Stimulated activated CD8-positive, alpha-beta memory T cell treated with anti-CD3 and anti-CD28 coated beads, Interleukin-4, amount 100 ng/mL, for 4 hours (primary cell): ENCODE measurements around the gene KCNH8.

Source experiments
- DNase-seq, 2 donors: peaks; one replicate each; pipeline ENCODE4 v3.0.0-alpha.2; 2020; ENCODE audit warnings: low read depth in 2 of 2, low spot score in 1 of 2

Gene KCNH8

DNA sequence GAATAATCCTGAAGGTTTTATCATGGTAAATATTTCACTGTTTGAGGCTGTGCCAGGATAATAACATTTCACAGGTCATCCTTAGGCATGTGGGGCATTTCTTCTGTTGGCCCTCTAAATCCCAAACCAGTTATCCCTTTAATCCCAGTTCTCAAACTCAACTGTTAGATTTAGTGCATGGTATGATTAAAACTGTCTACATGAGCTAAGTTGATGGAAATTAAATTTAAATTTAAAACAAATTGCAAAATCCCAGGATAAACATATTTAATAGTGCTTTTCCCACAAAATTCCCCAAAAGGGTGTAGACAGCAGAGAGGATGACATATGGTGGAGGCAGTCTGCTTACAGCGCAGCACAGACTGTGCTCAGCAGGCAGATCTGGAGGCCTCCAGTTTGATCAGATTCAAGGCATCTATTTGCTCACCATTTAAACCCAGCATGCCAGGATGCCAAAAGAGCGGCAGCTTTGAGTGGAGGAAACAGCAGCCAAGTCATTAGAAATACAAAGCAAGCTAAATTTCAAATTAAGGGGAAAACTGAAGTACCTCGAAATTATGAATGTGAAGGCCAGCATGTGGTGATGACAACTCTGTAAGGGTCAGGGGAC lies 325.8 kb downstream of the KCNH8 start:
- no peak for DNase-seq

DNA sequence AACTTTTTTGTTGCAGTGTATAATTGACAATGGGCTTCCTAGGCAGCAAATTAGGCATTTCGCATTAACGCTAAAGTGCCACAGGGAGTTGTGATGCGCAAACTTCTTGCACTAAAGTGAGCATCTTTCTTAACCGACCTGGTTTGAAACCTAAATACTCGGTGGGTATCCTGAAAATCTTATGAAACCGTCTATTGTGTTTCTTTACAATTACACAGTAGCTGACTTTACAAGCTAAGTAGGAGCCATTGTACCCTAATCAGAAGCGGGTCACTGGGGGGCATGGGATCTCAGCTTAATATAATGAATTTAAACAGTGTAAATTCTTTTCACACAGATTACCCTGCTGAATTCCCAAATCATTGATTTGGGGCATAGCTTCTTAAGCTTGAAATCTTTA lies 328.0 kb downstream of the KCNH8 start:
- DNase-seq: no peak

DNA sequence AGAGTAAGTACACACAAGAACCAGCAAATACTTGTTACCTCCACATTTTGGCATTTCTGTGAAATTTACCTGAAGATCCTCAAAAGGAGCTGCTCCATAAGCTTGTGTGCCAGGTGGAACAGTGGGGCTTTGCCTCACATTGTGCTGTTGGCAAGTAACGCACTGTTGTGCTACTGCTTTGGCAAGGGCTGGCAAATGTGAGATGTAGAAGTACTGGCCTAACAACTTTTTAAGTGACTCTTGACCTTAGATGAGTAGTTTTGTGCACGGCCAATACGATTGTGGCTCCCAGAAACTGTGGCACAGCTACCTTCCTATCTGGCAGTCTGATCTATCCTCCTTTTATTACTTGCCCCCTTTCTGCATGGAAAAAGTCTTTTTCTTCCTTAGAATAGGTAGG lies 337.0 kb downstream of the KCNH8 start:
- DNase-seq: no peak

DNA sequence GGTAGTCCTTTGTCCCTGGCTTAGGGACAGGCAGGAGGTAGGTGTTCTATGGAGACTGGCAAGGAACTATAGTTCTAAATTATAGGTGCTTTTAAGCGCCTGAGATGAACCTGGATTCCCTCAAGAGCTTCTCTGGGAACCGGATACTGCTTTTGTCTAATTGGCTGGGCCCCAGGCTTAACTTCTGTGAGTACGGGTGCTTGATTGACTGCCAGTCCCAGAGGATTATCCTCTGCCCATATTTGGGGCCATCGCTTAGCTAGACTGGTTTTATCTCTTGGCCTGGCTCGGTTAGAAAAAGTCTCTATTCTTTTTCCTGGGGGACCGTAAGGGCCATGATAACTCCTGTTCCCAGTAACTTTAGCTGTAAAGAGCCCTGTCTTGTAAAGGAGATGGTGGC lies 339.1 kb downstream of the KCNH8 start:
- no peak for DNase-seq

DNA sequence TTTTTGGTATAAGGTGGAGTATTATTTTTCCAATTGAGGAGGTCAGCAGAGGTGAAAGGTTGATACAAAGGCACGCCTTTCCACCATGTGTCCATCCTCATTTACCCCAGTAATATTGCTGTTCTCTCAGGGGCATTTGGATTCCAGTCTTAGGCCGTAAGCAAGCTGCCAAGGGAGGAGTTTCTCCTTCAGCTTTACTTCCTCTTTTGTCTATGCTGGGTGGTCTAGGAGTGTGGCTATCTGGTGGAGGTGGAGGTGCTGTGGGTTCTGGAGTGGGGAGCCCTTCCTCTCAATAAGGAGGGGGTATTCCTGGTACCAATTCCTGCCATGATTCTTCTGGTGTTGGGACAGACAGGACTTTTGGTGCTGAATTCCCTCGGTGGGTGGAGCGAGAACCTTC lies 340.6 kb downstream of the KCNH8 start:
- no peak for DNase-seq

DNA sequence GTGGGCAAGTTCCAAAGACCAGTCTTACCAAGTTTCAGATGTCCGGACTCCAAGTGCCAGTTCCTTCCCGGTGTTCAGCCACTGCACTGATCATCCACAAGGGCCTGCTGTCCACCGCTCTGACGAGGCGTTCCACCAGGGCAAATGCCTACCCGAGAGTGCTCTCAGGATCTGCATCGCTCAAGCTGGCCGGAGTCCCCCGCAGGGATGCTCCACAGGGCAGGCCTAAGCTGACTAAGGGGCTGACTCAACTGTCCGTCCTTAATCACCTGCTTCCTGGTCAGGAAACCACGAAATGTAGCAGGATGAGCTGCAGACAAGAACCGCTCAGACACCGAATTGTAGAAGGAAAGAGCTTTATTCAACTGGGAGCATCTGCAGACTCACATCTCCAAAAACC lies 341.6 kb downstream of the KCNH8 start:
- DNase-seq: no peak

DNA sequence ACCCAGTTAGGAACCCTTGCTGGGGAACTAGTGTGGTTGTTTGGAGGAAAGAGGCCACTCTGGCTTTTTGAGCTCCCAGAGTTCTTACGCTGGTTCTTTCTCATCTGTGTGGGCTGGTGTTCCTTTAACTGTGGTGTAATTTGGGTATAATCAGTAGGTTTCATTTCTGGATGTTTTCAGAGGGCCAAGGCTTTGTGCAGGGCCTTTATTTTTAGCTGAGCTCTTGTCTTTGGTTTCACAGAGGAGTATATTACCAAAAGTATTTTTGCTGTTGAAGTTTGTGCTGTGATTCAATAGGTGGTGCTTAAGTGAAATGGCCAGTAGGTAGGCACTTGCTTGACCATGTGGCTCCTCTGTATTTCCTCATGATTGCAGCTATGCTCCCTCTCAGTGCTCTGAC lies 357.9 kb downstream of the KCNH8 start:
- DNase-seq: no peak

DNA sequence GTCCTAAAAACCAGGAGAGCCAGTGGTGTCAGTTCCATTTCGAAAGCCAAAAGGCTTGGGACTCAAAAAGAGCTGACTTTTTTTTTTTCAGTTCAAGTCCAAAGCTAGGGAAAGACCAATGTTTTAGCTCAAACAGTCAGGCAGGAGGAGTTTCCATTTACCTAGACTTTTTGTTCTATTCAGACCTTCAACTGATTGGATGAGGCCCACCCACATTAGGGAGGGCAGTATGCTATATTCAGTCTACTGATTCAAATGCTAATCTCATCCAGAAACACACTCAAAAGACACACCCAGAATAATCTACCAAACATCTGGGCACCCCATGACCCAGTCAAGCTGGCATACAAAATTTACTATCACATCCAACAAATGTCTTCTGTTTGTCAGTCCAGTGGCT lies 374.0 kb downstream of the KCNH8 start:
- no peak for DNase-seq

DNA sequence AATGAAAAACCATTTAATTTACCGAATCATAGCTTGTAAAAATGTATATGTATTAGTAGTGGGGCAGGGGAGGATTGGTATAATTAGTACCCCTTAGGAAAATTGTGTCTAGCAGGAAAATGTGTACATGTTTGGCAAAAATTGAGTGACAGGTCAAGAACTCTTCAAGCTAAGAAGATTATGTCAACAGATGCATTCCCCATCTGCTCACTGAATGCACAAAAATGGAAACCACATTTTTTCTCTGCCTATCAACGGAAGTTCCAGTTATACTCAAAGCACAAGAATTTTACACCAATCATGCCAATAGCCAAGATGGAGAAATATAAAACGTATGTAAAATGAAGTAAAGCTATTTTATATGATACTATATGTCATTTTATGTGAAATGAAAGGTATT lies 377.8 kb downstream of the KCNH8 start:
- DNase-seq: no peak

DNA sequence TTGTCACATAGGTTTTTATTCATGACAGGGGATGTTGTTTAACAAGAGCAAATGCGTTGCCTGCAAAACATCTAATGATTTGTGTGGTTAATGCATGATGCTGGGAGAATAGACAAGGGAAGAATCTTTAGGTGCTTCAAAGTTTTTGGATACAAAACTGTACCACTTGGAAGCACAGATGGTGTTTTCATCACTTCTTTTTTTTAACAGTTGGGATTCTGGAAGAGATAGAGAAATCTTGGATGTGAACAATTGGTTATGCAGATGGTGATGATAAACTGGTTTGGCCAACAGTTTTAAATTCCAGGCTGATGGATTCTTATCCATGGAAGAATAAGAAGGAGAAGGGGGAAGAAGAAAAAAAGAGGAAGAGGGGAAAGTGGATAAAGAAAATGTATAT lies 379.4 kb downstream of the KCNH8 start:
- no peak for DNase-seq

DNA sequence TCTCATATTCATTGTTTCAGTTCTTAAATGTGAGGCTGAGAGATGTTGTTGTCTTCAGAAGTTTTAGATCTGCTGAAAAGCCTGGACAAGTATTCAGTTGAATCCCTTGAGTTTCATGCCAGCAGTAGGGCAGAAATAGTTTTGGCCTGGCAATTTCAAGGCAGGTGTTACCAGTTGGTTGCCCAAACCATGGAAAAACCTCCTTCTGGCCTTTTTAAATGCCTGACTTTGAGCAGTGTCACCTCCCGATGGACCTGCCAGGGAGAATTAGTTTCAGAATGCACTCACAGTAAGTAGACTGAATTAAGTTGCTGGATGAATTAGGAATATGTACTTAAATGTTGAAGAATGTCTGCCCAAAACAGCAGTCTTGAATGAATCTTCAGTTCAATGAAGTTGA lies 383.1 kb downstream of the KCNH8 start:
- DNase-seq: no peak

DNA sequence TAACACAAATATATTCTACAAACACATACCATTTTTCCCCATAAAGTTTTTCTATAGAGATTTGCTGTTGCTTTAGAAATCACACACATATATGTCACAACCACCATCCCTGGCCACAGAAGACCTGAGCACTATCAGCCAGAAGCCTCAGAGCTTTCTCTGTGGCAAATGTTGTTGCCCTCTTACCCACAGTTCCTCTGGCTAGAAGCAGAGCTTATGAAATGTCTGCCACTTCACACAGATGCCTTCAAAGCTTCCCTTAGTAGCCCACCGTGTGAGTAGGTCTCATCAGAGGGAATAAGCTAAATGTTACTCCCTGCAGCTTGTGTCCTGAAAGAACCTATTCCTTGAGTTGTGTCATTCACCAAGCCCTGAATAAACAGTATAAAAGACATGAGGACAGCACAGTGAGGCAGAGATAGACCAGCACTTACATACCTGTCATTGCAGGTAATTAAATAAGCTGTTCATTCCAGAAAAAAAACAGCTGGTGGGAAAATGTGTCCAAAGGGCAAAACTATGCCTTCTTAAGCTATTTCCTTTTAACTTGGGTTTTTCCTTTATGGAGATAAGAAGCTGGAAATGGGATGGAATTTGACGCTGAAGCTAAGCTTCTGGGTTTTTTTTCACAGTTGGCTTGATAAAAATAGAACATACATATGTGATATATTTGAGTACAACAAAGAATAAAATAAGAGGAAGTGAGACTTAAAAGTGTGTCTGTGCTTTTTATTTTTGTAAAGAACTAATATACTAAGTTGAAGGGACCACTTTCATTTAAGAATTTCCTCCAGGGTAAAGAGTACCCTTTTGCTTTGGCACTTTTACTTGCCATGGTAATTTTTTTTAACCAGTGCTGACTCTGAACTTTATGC lies 391.4 kb downstream of the KCNH8 start:
- DNase-seq: no peak

DNA sequence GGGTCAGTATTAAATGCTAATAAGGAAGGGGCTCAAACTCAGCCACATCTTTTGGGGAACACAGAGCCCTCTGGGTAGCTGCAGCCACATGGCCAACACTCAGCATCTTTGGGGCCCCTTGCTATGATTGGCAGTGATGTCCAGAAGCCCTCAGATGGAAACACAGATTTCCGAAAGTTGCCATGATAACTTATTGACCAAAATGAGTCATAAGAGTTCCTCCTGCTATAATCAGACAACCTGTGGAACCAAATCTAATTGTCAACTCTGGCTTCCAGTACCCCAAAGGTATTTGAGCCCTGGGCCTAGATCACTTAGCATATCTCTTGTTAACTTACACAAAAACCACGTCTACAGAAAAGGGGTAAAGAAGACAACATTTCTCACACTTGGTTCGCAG lies 392.2 kb downstream of the KCNH8 start:
- no peak for DNase-seq

DNA sequence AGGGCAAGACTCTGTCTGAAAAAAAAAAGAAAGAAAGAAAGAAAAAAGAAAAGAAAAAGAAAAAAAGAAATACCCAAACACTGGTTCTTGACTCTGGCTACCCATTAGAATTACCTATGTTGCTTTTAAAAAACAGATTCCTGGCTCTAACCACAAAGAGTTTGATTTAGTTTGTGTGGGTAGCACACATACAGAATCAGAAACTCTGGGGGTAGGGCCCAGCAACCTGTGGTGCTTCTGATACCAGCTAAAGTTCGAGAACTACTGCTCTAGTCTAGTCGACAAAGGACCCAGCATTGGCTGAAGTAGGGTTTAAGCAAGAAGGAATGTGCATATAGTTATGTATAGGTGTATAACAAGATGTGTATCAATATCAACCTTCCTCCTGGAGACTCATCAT lies 393.0 kb downstream of the KCNH8 start:
- DNase-seq: no peak

DNA sequence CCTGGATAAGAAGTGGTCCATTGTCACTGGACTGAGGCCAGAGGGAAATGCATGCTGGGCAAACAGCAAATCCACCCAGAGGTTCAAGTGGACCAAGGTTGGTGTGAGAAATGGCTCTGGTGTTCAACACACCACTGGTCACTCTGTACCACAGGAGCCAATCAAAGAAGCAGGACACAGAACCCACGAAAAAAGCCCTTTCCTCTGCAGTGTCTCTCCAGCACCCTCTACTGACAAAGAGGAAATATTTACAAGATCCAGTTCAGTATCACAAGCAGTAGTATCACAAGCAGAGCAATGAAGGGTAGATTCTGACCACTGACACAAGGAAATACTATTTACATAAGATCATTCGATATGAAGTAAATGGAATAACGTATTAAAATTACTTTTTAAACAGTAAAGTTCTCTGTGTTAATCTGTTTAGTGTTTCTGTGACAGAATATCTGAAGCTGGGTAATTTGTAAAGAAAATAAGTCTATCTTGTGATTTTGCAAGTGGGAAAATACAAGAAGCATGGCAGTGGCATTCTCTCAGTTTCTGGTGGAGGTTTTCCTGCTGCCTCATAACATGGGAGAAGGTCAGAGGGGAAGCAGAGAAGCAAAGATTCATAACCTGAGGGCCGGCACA lies 395.0 kb downstream of the KCNH8 start:
- no peak for DNase-seq

DNA sequence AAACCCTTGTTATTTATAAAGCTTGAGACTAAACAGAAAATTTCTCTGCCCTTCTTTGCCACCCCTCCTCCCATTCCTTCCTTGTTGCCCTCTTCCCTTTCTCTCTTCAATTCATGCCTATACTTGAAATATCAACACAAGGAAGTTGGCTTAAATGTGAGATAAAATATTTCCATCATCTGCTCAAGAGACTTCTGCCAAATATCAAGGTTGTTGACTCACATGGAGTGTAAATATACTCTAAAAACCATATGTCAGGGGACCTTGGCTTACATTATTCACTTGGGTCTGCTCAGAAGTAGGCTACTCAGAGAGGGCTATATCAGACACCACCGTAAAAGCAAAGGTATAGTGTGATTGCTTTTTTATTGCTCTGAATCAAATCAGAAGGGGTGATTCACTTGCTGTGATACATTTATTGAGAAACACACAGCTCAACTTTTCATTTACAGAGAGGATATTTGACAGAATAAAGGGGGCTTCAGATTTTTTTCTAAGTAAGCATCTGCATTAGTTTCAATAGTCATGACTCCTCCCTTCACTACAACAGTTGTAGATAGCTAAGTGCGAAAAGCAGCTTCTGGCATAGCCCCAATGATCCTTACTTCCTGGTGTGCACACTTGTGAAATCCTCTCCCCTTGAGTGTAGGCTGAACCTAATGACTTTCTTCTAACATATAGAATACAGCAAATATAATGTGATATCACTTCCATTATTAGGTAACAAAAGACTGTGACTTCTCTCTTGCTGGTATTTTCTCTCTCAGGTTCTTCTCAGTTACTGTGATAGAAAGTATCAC lies 399.6 kb downstream of the KCNH8 start:
- no peak for DNase-seq

DNA sequence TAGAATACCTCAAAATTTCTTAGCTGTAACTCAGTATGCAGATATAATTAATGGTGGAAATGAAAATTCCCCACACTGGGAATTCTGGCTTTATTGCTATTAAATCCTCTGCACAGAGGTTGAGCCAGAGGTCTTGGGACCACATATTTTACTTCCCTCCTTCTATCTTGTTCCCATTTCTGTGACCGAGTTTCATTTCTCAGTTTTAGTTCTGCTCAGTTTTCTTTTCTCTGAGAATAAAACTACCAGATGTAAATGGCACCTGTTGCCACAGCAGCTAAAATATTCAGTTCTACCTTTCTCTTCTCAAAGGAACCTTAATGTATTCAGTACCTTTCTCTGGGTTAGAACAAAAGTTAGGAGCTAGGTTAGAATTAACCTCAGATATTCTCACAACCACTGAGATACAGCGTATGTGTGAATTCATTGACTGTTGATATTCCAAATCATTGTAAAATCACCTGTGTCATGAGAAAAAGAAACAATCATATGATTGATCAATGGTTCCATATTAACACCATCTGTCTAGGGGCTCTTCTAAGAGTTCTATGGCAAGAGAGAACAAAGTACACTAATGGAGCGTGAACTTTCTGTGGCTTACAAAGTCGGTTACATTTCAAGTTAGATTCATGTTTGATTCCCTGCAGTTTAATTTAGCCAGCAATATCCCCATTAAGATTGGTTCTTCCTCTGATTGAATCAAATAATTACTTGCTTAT lies 411.6 kb downstream of the KCNH8 start:
- no peak for DNase-seq

DNA sequence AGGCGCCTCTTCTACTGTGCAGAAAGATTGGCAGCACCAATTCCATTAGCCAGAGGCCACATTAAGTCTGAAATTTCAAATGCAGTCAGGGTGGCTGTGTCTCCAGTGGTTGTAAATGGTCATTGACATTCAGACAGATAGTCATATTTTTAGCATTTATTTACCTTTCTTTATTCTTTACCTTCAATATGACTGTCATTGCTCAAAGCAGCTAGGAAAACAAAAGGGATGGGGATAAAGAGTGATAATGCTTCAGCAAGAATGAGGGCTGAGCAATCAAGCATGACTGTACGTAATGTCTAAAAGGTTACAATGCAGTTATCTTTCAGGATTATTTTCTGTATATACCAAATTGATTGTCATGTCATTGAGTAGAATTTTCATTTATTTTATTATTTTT lies 425.3 kb downstream of the KCNH8 start:
- DNase-seq: no peak

DNA sequence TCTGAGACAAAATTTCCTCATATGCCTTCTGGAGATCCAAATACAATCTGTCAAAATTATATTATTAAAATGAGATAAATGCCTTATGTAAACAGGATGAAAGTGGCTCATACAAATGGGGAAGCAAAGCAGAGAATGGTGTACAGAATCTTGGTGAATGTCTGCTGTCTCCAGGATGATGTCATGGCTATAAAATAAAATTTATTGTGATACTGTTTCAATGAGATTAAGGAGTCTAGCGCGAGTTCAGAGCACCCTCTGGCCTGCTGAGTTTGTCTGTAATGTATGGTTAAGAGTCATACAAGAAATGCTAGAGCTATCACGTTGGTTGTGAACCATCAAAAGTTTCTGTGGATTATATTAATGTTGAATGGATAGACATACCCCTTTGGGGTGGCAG lies 426.0 kb downstream of the KCNH8 start:
- DNase-seq: no peak

DNA sequence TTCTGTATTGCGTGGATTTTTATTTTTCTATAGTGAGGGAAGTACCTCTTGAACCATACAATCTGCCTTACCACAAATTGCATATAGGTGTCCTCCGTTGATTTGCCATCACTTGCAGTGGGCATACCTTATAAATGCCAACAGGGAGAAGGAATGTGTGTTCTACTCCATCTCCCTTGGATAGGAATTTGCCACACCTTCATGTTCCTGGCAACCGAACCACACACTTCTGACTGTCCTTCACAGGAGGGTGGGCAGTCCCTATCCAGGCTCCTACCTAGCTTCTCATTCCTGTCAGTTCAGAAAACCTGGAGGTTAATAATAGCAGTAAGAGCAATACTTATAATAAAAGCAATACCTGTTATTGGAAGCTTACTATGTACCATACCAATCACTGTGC lies 428.0 kb downstream of the KCNH8 start:
- DNase-seq: no peak
